Activated naive CD4-positive, alpha-beta T cell treated with Interleukin-2 at 50 U/mL for 16 hours (primary cell): ENCODE data around the gene GLIS1.

Experiments
- DNase-seq: peaks from one replicate; pipeline ENCODE4 v3.0.0-alpha.2; 2020

Gene GLIS1

DNA sequence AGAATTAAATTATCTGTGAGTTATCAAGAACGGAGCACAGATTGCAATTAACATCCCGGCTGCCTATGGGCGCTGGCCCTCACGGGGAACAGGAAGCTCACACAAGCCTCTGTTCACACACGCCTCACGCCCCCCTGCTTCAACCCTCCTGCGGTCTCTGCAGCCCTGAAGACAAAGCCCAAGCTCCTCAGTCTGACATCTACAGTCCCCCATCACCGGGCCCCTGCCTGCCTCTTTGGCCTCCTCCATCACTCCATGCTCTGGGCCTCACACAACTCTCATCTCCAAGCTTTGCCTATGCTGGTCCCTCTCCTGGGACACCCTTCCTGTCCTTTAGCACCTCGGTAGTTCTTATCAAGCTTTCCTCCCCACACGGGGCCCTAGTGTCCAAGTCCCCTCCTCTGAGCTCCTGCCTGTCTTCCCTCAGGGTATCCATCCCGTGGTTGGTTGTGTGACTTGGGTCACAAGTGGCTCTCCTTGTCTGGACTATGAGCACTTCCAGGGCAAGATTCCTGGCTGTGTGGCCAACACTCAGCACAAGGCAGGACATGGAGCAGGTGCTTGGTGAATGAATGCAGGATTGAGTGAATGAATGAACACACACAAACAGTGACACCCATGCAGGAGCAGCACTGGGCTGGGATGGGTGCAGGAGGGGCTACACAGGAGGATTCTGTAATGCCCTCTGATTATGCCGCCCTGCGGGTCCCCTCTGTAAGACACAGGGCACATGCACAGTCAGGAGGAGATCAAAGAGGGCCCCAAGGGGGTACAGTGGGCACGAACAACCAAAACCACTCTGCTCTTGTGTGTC lies 163.6 kb downstream of the GLIS1 start:
- no peak for DNase-seq

- no peak for DNase-seq
Measured at GRCh38 chr1:53574621-53575020, 164.3 kb downstream of the GLIS1 start.

GRCh38 chr1:53573931-53574330 lies 165.0 kb downstream of the GLIS1 start:
- DNase-seq = no peak

DNA sequence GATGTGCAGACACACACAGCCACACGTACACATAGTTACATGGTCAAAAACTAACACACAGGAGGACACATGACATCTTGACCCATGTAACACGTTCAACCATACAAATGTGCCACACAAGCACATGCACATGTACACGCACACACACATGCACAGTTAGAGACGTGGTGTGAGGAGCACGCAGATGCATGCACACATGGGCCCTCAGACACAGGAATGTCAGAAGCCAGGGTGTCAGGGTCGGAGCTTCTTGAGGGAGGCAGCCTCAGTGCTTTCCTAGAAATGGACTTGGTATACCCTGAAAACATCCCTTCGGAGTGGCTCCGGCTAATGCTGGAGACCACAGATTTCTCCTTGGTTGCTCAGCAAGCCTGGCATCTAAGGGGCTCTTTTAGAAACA lies 165.4 kb downstream of the GLIS1 start:
- no peak for DNase-seq

GRCh38 chr1:53572815-53573173 lies 166.2 kb downstream of the GLIS1 start:
- no peak for DNase-seq

DNA sequence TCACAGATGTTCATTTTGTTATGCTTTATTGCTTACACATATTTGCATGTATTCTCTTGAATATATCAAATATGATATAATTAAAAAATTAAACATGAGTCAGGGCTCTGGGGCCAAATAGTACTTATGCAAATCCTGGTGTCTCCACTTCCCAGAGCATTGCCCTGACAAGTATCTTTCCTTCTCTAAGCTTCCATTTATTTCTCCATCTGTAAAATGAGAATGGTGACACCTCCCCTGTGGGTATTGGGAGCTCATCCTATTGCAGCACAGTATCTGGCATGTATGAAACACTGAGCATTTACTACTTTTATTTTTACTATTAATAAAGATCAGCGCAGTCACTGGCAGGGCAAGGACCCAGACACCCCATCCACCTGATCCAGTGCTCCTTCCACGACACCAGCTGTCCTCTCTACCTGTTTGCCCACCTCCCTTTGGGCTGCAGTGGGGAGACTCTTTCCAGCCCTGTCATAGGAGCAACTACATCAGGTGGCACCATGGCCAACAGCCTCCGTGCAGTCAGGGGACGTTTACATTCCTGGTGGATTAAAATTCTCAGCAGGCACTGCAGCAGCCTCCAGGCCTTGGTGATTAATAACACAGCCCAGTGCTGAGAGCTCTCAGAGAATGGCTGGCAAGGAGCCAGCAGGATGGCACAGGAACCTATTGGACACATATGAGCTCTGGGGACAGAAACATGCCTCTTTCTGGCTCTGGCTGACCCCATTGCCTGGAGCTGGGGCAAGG lies 166.7 kb downstream of the GLIS1 start:
- DNase-seq = no peak

GRCh38 chr1:53568540-53568939 lies 170.4 kb downstream of the GLIS1 start:
- DNase-seq = no peak

- no peak for DNase-seq
Measured at GRCh38 chr1:53567851-53568250, 171.1 kb downstream of the GLIS1 start.

DNA sequence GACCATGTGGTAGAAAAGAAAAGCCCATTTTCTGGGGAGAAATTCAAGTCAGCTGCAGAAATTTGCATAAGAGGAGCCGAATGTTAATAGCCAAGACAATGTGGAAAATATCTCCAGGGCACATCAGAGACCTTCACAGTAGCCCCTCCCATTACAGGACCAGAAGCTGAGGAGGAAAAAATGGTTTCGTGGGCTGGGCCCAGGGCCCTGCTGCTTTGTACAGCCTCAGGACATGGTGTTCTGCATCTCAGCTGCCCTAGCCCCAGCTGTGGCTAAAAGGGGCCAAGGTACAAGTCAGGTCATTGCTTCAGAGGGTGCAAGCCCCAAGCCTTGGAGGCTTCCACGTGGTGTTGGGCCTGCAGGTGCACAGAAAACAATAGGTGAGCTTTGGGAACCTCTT lies 171.5 kb downstream of the GLIS1 start:
- no peak for DNase-seq

DNA sequence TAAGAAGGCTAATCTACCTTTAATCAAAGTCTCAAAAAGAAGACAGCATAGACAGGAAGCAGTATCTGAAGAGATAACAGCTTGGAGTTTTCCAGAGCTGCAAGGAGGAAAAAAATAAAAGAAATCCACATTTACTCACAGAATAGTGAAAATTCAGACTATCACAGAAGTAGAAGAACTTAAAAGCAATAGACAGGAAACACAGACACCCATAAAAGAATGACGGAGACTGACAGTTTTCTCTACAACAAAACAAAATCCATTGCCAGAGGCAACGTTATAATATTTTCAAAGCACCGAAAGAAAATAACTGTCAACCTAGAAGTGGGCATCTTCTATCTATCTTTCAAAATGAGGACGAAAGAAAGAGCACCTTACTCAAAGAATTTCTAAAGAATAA lies 175.4 kb downstream of the GLIS1 start:
- DNase-seq = no peak

DNA sequence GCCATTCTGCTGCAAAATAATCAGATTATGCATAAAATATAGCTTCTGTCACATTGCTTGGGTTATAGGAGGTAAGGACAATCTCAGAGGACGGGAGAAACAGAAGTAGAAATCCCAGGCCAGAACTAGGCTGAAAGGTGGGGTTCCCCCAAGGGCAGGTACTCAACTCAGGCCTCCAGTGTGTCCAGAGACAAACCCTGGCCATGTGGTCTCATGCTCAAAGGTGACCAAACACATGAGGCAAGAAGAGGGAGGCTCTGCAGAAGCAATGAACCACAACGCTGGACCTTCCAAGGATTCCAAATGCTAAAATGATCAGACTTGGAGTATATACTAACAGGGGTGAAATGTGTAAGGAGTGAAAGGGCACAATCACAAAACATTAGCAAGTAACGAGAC lies 176.0 kb downstream of the GLIS1 start:
- no peak for DNase-seq

DNA sequence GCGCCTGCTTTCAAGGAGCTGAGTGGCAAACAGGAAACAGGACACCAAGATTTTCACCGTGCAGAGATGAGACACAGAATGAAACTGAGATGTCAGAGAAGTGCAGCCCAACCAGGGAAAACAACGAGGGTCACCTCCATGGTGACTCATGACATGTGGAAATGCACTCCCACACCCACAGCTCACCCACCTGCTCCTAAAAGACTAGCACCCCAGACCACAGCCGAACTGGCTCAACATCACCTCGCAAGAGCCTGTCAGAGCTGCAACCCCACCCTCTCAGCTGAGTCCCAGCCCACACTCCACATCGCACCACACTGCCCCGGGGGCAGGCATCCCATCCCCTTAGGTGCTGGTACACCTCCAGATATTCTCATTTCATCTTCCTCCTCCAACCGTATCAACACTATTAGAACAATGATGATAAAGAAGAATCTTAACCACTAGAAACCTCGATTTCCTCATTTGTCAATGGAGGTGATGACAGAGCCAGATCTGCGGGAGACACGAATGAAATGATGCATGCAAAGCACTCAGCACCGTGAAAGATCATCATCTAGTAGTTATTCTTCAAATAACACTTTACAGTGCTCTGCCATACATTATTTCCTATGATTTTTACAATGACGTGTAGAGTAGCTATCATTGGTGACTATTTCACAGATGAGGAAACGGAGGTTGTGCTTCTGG lies 176.5 kb downstream of the GLIS1 start:
- DNase-seq = peak; percentile 8

DNA sequence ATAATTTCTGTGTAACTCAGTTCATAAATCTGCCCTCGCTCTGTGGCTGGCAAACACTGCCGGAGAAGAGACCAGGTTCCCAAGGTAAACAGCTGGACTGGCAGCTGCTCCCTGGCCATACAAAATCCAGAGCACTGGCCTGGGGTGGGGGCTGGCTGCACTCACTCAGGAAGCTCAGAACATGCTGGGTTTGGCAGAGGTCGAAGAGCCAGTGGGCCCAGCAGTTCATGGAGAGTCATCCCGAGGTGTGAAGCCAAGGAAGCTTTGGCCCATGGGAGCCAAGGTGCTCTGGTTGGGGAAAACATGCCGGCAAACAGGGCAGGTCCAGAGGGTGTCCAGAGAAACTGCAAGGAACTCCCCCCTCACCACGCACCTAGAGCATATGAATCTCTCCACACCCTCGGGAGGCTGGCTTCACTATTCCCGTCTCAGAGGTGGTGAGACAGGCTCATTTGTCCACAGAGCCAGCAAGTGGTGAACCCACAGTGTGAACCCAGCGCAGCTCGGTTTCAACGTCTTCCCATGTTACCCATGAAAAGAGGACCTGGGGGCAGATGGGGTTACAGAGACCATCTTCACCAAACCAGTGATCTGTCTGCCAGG lies 177.4 kb downstream of the GLIS1 start:
- DNase-seq = no peak

DNA sequence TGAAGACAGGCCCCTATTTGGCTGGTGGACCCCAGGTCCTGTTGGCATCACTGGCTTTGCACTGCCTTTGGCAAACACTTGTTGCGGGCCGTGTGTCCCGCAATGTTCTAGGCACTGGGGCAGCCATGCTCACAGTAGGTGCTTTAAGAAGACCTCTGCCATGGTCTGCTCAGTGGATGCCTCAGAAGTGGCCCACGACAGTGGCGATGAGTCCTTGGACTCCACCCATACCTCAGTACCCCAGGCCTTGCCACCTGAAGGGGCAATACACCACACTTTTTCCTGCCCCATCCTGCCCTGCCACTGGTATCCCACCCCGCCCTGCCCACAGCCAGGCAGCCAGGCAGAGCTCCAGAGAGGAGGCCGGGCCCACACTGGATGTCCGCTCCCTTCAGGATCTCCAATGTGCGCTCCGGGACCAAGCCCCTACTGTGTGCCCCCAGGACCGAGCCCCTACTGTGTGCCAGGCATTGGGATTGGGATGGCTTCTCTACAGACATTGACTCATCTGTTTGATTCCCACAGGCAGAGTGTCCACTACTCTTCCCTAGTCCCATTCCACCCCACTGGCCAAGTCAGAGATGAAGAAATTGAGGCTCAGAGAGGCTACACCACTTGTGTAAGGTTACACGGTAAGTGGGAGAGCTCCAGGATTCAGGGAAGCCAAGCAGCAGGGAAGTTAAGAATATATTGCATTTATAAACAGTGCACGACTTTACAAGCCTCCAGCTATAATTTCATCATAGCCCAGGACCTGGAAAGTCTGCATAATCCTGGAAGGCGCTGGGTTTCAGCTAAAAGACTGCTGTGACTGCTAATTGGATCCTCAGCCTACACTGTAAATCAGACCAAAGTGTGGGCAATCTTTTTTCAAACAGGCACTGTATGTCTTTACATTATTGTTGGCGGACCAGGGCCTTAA lies 178.1 kb downstream of the GLIS1 start:
- no peak for DNase-seq

DNA sequence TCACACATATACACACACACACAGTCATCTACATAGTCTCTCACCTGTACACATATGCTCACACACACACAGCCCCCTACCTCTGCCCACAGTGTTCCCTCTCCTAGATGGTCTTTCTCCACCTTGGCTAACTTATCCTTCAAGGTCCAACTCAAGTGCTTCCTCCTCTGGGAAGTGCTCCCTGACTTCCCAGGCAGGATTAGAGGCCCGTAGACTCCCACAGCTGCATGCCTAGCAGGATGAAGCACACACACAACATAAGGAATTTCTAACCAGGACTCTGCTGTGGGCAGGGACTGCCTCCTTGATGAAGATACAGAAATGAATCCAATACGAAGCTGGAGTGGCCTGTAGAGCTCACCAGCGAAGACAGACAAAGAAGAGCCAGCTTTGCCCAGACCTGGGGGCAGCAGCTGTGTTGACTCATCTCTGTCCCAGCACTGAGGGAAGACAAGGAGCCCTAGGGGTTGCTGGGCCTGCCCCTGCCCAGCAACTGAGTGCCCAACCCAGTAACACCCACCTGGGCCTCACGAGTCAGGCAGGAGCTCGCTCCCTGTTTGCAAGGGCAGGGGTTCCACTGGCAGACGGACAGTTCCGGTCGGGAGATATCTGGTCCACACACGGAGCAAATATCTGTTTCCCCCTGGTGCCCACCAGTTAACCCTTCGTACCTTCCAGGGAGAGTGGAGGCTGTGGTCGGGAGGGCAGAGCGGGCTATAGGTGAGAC lies 178.9 kb downstream of the GLIS1 start:
- no peak for DNase-seq

GRCh38 chr1:53559391-53559815 lies 179.6 kb downstream of the GLIS1 start:
- no peak for DNase-seq

- DNase-seq = no peak
Measured at GRCh38 chr1:53558739-53559315, 180.1 kb downstream of the GLIS1 start.

- DNase-seq = no peak
Measured at GRCh38 chr1:53557830-53558738, 180.9 kb downstream of the GLIS1 start.

GRCh38 chr1:53557369-53557768 lies 181.6 kb downstream of the GLIS1 start:
- no peak for DNase-seq

- no peak for DNase-seq
Measured at GRCh38 chr1:53556657-53557227, 182.2 kb downstream of the GLIS1 start.
